SJCRH30 (cell line): ENCODE data around the gene PLAAT2. TPM values are rescaled to one million over a fixed set of nuclear protein-coding genes. Genes with fewer than 3 reads are reported as not detected.
"Not testable (repeated sequence)": the region's sequence is repeated elsewhere in the genome, so short reads cannot be mapped to it uniquely, and the experiment has no call there.

ENCODE experiments used
- DNase-seq, 2 experiments: peaks; one replicate each; pipeline ENCODE4 v3.0.0-alpha.2; 2015 to 2020
- H3K27ac ChIP-seq: fragments of 250-450 bp; sonication (Bioruptor Pico); 2 replicates; pipeline ENCODE4 v1.5.1; 2020; ENCODE audit warnings: mild to moderate bottlenecking, moderate library complexity
- H3K27me3 ChIP-seq: fragments of 250-450 bp; sonication (Bioruptor Pico); 2 replicates; pipeline ENCODE4 v1.5.1; 2020; ENCODE audit warnings: mild to moderate bottlenecking, moderate library complexity
- H3K36me3 ChIP-seq: fragments of 250-450 bp; sonication (Bioruptor Pico); 2 replicates; pipeline ENCODE4 v1.5.1; 2020; ENCODE audit warnings: mild to moderate bottlenecking, moderate library complexity
- H3K4me1 ChIP-seq: fragments of 250-450 bp; sonication (Bioruptor Pico); 2 replicates; pipeline ENCODE4 v1.5.1; 2020; ENCODE audit warnings: mild to moderate bottlenecking, moderate library complexity
- H3K4me3 ChIP-seq: fragments of 250-450 bp; sonication (Bioruptor Pico); 2 replicates; pipeline ENCODE4 v1.5.1; 2020; ENCODE audit warnings: mild to moderate bottlenecking, moderate library complexity
- H3K9me3 ChIP-seq: fragments of 250-450 bp; sonication (Bioruptor Pico); replicated peaks from 2 replicates; pipeline ENCODE4 v1.5.1; 2020; ENCODE audit warnings: mild to moderate bottlenecking, moderate library complexity
- total RNA-seq: library from RNA; depleted of rRNA; stranded (reverse); fragments of >200 nt; shearing (Covaris generic); gene quantifications from 2 replicates; pipeline ENCODE4 v1.2.3, GENCODE V29; 2014

Gene PLAAT2
- total RNA-seq, 1 experiment from 2014 or later: not detected

DNA sequence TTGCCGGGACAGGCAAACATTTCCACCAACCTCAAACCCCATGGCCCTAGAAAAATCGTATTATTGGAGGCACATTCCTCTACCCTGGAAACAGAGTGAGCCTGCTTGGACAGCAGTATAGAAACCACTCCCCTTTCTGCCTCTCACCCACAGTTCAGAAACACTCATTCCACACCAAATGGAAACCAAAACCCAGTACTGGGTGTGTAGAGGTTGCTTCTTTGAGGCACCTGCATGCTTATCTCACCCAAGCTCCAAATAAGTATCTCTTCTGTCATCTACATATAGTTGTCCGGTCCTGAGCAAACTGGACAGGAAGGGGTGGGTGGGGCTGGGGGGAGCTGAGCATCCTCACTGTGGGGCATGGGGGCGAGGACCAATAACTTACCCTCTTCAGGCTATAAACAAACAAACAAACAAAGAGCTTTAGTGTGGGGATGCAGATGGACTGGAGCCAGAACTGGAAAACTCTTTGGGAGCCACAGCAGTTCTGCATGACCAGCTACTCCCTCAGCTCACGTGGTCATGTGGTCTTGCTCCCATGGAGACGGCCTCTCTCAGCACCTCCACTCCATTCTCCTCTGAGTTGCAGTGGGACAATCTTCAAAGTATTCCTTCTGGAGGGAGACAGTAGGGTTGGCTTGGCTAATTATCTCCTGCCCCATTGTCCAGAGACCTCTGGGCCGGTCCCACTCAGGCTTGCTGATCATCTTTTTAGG lies 1.0 kb upstream of the PLAAT2 start:
- H3K4me3 ChIP-seq: no peak overlapping the region
- H3K36me3 ChIP-seq: no peaks in the 10 kb centered on the region
- H3K27ac ChIP-seq: no peak overlapping the region
- peaks cover 4% of the 10 kb centered on the region for H3K4me1 ChIP-seq
- no peaks in the 10 kb centered on the region for H3K9me3 ChIP-seq
- no peaks in the 10 kb centered on the region for H3K27me3 ChIP-seq
- DNase-seq: no peak

DNA sequence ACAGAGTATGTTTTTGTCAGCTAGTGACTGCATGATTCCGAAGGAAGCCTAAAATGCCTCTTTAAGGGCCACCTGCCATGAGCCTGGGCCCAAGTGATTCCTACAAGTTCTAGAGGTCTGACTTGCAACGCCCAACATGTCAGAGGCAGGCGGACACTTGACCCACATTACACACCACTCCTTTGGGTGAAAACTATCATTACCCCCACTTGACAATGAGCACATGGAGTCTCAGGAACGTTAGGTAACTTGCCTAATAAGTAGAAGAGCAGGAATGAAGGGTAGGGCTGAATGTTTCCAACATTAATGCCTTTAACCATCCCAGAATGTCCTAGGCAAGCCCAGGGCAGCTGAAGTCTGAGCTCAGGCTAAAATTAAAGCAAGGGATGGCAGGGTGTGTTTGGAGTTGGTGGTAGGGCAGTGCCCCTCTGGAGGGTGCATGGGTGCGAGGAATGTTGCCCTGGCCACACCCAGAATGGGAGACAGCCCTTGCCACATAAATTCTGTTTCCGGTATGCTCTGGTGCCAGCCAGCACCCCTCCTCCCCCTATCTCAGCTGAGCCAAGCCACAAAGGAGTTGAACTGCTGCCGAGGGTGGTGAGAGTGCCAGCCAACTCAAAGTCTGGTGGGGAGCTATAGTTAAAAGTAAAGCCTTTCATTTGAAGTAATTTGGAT lies 2.5 kb downstream of the PLAAT2 start:
- no peak overlapping the region for H3K4me3 ChIP-seq
- no peaks in the 10 kb centered on the region for H3K27me3 ChIP-seq
- no peaks in the 10 kb centered on the region for H3K36me3 ChIP-seq
- DNase-seq: no peak
- H3K4me1 ChIP-seq: no peaks in the 10 kb centered on the region
- no peak overlapping the region for H3K27ac ChIP-seq
- no peaks in the 10 kb centered on the region for H3K9me3 ChIP-seq

DNA sequence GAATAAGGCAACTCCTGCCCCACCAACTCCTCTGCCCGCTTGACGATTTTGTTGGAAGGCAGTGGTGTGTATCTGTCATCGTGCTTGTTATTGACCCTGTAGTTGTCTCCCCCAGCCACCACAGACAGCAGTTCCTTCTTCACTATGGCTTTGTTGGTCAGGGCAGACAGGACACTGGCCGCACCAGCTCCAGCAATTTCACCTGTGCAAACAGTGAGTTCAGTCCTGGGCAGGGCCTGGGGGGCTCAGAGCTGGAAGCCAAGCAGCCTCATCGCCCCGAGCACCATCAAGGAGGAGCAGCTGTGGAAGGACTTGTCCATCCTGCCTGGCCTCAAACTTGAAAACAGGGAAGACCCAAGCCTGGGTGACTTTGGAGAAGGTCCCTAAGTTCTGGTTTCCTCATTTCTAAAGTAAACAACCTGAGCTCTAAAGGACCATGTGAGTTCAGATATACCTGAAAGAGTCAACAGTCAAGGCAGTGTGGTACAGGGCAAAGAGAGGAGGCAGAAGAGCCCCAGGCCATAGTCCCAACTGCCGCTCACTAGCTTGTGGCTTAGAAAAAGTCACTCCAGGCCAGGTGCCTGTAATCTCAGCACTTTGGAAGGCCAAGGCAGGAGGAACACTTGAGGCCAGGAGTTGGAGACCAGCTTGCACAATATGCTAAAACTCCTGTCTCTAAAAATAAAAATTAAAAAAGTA lies 4.6 kb downstream of the PLAAT2 start:
- peaks cover 3% of the 10 kb centered on the region; the same call in 1 of the 2 replicates for H3K4me1 ChIP-seq
- H3K27me3 ChIP-seq: no peaks in the 10 kb centered on the region
- H3K36me3 ChIP-seq: no peaks in the 10 kb centered on the region
- H3K9me3 ChIP-seq: no peaks in the 10 kb centered on the region
- no peak overlapping the region for H3K4me3 ChIP-seq
- DNase-seq: no peak
- H3K27ac ChIP-seq: no peak overlapping the region

DNA sequence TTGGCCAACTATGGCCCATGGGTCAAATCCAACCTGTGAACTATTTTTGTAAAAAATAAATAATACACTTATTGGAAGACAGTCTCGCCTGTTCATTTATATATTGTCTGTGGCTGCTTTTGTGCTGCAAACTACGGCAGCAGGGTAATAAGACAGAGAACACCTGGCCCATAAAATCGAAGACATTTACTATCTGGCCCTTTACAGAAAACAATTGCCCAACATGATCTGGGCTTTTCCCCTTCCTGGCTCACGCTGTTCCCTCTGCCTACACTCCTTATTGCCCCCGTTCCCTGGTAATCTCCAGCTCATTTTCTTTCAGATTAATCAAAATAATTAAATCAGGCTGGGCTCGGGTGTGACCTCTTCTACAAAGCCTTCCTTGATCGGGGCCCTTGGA lies 5.6 kb downstream of the PLAAT2 start:
- H3K27me3 ChIP-seq: no peaks in the 10 kb centered on the region
- no peak for DNase-seq
- no peak overlapping the region for H3K4me3 ChIP-seq
- H3K27ac ChIP-seq: no peak overlapping the region
- no peaks in the 10 kb centered on the region for H3K9me3 ChIP-seq
- H3K36me3 ChIP-seq: no peaks in the 10 kb centered on the region
- peaks cover 3% of the 10 kb centered on the region; the same call in 1 of the 2 replicates for H3K4me1 ChIP-seq

DNA sequence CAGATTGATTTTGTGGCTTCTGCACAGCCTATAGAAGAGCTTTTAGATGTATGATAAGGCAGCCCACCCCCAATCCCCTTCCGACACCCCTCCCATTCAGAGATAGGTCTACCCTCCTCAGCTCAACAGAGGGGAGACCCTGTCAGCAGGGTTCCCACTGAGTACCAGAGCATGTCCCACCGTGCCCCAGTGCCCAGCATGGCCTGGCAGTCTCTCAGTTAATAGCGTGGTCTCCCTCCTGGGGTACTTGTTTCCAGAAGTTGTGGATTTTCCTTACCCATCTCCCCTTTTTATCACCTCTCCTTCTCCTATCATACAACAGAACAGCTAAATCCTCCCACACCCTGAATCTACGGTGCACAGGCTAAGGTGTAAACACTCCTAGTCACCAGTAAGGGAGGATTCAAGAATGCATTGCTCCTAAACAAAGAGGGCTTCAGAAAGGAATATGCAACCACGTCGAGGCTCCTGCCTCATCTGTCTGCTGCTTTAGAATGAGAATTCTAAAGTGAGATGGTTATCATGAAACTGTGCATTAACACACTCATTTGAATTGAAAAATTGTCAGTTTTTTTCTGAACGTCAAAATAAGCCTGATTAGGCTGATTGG lies 6.7 kb downstream of the PLAAT2 start:
- H3K9me3 ChIP-seq: no peaks in the 10 kb centered on the region

DNA sequence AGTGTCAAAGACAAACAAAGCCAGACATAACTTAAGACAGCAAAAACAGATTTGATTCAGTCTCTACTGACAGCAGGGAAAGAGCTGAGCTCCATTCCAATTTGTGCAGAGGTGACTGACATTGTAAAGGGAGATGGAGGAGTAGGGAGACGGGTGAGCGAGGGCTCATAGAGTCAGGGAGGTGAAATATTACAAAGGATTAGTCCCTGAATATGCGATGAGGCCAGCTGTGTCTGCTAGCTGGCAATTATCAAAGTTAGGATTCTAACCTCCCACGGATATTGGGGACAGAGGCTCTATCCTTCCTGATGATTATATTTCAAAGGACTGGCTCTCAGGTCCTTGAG lies 8.3 kb downstream of the PLAAT2 start:
- Histone ChIP-seq H3K4me3 (no peak overlapping the region), H3K36me3 (no peaks in the 10 kb centered on the region), H3K27ac (no peak overlapping the region), H3K4me1 (peaks cover 7% of the 10 kb centered on the region), H3K27me3 (no peaks in the 10 kb centered on the region), H3K9me3 (no peaks in the 10 kb centered on the region)
- no peak for DNase-seq

More for the DNA sequence above, 6.7 kb downstream of the PLAAT2 start:
- DNase-seq: no peak
- Histone ChIP-seq H3K4me1 (peaks cover 7% of the 10 kb centered on the region), H3K27ac (no peak overlapping the region), H3K36me3 (no peaks in the 10 kb centered on the region), H3K27me3 (no peaks in the 10 kb centered on the region), H3K4me3 (no peak overlapping the region)

DNA sequence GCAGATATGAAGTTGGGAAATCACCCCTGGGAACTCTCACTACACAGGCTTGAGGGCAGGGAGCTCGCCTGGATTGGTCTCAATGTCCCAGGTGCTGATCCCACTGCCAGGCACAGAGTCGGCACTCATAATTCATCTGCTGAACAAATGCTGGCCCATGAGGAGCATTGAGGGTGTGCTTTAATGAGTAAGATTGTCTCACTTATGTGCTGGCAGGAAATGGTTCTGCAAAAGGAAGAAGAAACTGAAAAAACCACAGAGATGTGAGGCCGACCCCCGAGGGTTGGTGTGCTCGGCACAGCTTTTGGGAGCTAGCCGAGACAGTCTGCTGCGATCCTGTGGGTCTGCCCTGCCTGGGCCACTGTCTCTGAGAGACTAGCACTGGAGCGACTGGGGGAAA lies 9.4 kb downstream of the PLAAT2 start:
- H3K36me3 ChIP-seq: no peaks in the 10 kb centered on the region
- no peak overlapping the region for H3K27ac ChIP-seq
- H3K27me3 ChIP-seq: no peaks in the 10 kb centered on the region
- no peaks in the 10 kb centered on the region for H3K9me3 ChIP-seq
- no peak for DNase-seq
- H3K4me3 ChIP-seq: no peak overlapping the region
- peaks cover 7% of the 10 kb centered on the region for H3K4me1 ChIP-seq

DNA sequence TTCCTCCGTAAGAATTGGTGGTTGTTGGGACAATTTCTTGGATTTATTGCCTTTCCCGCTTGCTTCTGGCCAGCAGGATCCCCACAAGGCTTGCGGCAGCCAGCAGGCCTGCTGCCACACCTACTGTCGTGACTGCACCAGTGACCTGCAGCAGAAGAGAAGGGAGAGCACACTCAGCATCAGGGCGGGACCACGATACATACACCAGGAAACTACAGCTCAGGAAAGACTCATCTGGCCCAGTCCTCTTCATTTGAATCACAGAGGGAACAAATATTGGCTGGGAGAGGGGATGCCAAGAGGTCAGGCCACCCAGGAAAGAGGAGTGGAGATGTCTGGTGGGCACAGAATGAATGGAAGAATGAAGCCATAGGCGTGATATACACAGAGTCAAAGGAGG lies 10.3 kb downstream of the PLAAT2 start:
- peaks cover 7% of the 10 kb centered on the region for H3K4me1 ChIP-seq
- H3K4me3 ChIP-seq: no peak overlapping the region
- no peaks in the 10 kb centered on the region for H3K9me3 ChIP-seq
- no peaks in the 10 kb centered on the region for H3K27me3 ChIP-seq
- no peak overlapping the region for H3K27ac ChIP-seq
- DNase-seq: no peak
- no peaks in the 10 kb centered on the region for H3K36me3 ChIP-seq

DNA sequence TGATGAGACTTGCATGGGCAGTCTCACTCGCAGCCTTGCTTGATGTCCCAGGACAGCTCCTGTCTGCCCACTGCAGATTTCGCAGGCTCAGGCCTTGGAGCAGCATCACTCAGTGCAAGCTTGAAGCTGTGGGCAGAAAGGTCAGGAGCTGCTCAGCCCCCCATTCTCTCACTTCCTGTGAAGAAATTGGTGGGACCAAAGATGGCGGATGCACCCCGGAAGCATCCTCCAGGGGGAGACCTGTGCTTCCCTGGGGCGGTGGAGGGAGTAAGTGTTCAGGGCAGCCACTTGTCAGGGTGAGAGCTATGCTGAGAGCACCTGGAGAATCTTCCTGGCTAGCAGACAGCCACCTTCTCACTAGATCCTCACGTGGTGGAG lies 11.3 kb downstream of the PLAAT2 start:
- H3K27me3 ChIP-seq: no peaks in the 10 kb centered on the region
- DNase-seq: no peak
- H3K4me1 ChIP-seq: peaks cover 7% of the 10 kb centered on the region
- H3K27ac ChIP-seq: peak overlapping the region; percentile 38
- H3K4me3 ChIP-seq: peak overlapping the region; percentile 48
- H3K36me3 ChIP-seq: no peaks in the 10 kb centered on the region
- no peaks in the 10 kb centered on the region for H3K9me3 ChIP-seq

DNA sequence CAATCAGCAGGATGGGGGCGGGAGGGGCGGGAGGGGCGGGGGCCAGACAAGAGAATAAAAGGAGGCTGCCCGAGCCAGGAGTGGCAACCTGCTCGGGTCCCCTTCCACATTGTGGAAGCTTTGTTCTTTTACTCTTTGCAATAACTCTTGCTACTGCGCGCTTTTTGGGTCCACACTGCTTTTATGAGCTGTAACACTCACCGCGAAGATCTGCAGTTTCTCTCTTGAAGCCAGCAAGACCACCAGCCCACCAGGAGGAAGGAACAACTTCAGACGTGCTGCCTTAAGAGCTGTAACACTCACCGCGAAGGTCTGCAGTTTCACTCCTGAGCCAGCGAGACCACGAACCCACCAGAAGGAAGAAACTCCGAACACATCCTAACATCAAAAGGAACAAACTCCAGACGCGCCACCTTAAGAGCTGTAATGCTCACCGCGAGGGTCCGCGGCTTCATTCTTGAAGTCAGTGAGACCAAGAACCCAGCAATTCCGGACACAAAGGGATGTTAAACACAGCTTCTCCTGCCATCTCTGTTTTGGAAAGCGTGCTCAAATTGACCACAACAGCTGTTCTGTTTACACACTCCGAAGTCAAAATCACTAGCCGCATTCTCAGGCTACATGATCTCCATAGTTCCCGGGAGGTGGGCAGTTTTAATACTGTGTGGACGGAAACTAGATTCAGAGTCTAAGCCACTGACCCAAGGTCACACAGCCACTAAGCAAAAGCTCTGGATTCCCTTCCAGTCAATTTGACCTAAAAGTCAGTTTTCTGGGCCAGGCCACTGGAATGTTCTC lies 11.9 kb downstream of the PLAAT2 start:
- H3K27ac ChIP-seq: peak overlapping the region; percentile 38

DNA sequence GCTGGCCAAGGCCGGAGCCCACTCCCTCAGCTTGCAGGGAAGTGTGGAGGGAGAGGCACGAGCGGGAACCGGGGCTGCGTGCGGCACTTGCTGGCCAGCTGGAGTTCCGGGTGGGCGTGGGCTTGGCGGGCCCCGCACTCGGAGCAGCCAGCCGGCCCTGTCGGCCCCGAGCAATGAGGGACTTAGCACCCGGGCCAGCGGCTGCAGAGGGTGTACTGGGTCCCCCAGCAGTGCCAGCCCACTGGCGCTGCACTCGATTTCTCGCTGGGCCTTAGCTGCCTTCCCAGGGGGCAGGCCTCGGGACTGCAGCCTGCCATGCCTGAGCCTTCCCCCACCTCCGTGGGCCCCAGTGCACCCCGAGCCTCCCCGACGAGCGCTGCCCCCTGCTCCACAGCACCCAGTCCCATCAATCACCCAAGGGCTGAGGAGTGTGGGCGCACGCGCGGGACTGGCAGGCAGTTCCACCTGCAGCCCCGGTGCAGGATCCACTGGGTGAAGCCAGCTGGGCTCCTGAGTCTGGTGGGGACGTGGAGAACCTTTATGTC lies 13.0 kb downstream of the PLAAT2 start:
- not testable (repeated sequence) for H3K27me3 ChIP-seq, H3K4me1 ChIP-seq, H3K27ac ChIP-seq, H3K4me3 ChIP-seq, DNase-seq, H3K36me3 ChIP-seq, H3K9me3 ChIP-seq

More for the DNA sequence above, 11.9 kb downstream of the PLAAT2 start:
- H3K36me3 ChIP-seq: no peaks in the 10 kb centered on the region
- DNase-seq: peak; percentile 49 to 72
- H3K9me3 ChIP-seq: no peaks in the 10 kb centered on the region
- peaks cover 7% of the 10 kb centered on the region for H3K4me1 ChIP-seq
- peak overlapping the region; percentile 48 for H3K4me3 ChIP-seq
- H3K27me3 ChIP-seq: no peaks in the 10 kb centered on the region

DNA sequence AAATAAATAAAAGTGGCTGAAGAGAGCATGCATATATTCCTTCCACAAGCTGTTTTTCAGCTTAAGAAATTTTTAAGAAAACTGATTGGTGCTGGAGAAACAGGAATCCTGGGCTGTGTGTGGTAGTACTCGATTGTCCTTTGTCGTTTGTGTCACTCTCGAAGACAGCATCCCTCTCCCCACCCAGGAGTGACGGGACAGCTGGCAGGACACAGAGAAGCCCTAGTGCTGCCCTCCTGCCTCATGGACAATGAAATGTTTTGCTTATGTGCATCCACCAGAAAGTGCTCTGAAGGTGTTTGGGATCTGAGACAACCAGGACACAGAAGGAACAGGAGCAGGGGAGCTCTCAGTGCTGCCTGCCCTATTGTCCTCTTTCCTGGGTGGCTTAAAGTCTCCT lies 13.8 kb downstream of the PLAAT2 start:
- H3K27ac ChIP-seq: no peak overlapping the region
- peak in 1 of 2 experiments; percentile 33 for DNase-seq

DNA sequence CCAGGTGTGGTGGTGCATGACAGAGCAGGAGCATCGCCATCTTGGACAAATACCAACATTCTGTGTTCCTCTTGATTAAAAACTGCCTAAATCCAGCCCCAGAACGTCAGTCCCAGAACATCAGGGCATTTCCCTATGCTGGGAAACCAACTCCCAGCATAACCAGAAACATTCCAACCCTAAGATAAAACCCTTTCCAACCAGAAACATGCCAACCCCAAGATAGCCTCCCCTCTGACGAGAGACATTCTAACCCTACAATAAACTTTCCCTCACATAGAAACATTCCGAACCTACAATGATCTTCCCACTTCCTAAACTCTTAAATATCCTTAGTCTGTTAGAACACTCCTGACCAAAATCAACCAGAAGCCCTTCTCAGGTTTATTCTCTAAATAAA lies 15.0 kb downstream of the PLAAT2 start:
- Histone ChIP-seq H3K27me3 (no peaks in the 10 kb centered on the region), H3K4me3 (no peak overlapping the region), H3K36me3 (no peaks in the 10 kb centered on the region), H3K27ac (no peak overlapping the region), H3K9me3 (no peaks in the 10 kb centered on the region), H3K4me1 (peaks cover 3% of the 10 kb centered on the region; the same call in 1 of the 2 replicates)
- DNase-seq: no peak

More for the DNA sequence above, 13.8 kb downstream of the PLAAT2 start:
- Histone ChIP-seq H3K9me3 (no peaks in the 10 kb centered on the region), H3K4me3 (no peak overlapping the region), H3K36me3 (no peaks in the 10 kb centered on the region), H3K27me3 (no peaks in the 10 kb centered on the region), H3K4me1 (peaks cover 3% of the 10 kb centered on the region; the same call in 1 of the 2 replicates)

DNA sequence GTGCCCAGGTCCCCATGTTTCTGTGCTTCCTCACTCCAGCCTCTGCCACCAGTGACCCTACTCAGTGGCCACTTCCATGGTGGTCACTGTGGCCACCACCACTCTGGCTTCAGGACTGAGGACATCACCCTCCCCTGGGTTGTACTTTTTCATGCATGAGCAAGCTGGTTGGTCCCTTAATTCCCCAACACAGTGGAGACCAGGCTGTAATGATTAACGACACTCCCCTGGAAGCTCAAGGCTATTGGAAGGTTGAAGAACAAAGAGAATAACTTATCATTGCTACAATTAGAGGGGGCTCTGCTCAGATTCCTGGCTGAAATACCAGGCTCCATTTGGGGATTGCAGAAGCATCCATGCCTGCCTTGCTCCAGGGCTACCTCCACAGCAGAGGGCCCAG lies 16.1 kb downstream of the PLAAT2 start:
- no peaks in the 10 kb centered on the region for H3K36me3 ChIP-seq
- no peak overlapping the region for H3K27ac ChIP-seq
- peaks cover 3% of the 10 kb centered on the region; the same call in 1 of the 2 replicates for H3K4me1 ChIP-seq
- no peak overlapping the region for H3K4me3 ChIP-seq
- DNase-seq: no peak
- no peaks in the 10 kb centered on the region for H3K9me3 ChIP-seq
- H3K27me3 ChIP-seq: no peaks in the 10 kb centered on the region
